HepG2 (cell line): ENCODE data around the gene DCTN4. TPM values are rescaled to one million over a fixed set of nuclear protein-coding genes. Genes with fewer than 3 reads are reported as not detected.

ENCODE experiments used
- BCLAF1 ChIP-seq: fragments of 450-650 bp; IDR thresholded peaks from 2 replicates; pipeline ENCODE4 v1.6.1; 2017; ENCODE audit warnings: mild to moderate bottlenecking
- GPBP1L1 ChIP-seq: sonication (generic); formaldehyde crosslinking; IDR thresholded peaks from 2 replicates; pipeline ENCODE4 v1.5.0; 2020; ENCODE audit warnings: mild to moderate bottlenecking, missing genetic modification reagents
- HDAC6 ChIP-seq: fragments of 200-600 bp; sonication (generic); IDR thresholded peaks from 2 replicates; pipeline ENCODE4 v1.7.0; 2017; ENCODE audit warnings: mild to moderate bottlenecking, antibody characterized with exemption, low read length, low read depth
- HMGXB3 ChIP-seq: sonication (generic); formaldehyde crosslinking; IDR thresholded peaks from 2 replicates; pipeline ENCODE4 v1.4.0; 2020; ENCODE audit warnings: missing genetic modification reagents, borderline replicate concordance
- MYC ChIP-seq: sonication (generic); formaldehyde crosslinking; IDR thresholded peaks from 2 replicates; pipeline ENCODE4 v1.9.0; 2021; ENCODE audit warnings: missing genetic modification reagents, borderline replicate concordance
- NFE2L1 ChIP-seq: sonication (generic); formaldehyde crosslinking; IDR thresholded peaks from 2 replicates; pipeline ENCODE4 v1.4.0; 2020; ENCODE audit warnings: missing genetic modification reagents, mild to moderate bottlenecking, borderline replicate concordance
- SMAD9 ChIP-seq: sonication (generic); formaldehyde crosslinking; IDR thresholded peaks from 2 replicates; pipeline ENCODE4 v1.5.1; 2020; ENCODE audit warnings: mild to moderate bottlenecking, missing genetic modification reagents
- SNAPC4 ChIP-seq: sonication (generic); formaldehyde crosslinking; IDR thresholded peaks from 2 replicates; pipeline ENCODE4 v1.4.0; 2020; ENCODE audit warnings: mild to moderate bottlenecking, missing genetic modification reagents
- TOPORS ChIP-seq: sonication (generic); formaldehyde crosslinking; IDR thresholded peaks from 2 replicates; pipeline ENCODE4 v1.8.0; 2023; ENCODE audit warnings: mild to moderate bottlenecking, missing genetic modification reagents
- ZFY ChIP-seq: sonication (generic); formaldehyde crosslinking; IDR thresholded peaks from 2 replicates; pipeline ENCODE4 v1.4.0; 2020; ENCODE audit warnings: missing genetic modification reagents
- ZNF367 ChIP-seq: sonication (generic); formaldehyde crosslinking; IDR thresholded peaks from 2 replicates; pipeline ENCODE4 v1.4.0; 2020; ENCODE audit warnings: missing genetic modification reagents, borderline replicate concordance
- ZNF562 ChIP-seq: sonication (generic); formaldehyde crosslinking; IDR thresholded peaks from 2 replicates; pipeline ENCODE4 v1.8.0; 2022; ENCODE audit warnings: missing genetic modification reagents, borderline replicate concordance
- ZNF569 ChIP-seq: sonication (generic); formaldehyde crosslinking; IDR thresholded peaks from 2 replicates; pipeline ENCODE4 v1.5.0; 2020; ENCODE audit warnings: mild to moderate bottlenecking, missing genetic modification reagents, moderate library complexity, borderline replicate concordance
- ZSCAN21 ChIP-seq: sonication (generic); formaldehyde crosslinking; IDR thresholded peaks from 2 replicates; pipeline ENCODE4 v1.8.0; 2022; ENCODE audit warnings: mild to moderate bottlenecking, missing genetic modification reagents, moderate library complexity, borderline replicate concordance
- polyA plus RNA-seq, 8 experiments: library from polyadenylated mRNA; depleted of rRNA in 3 of 8; stranded (reverse) in 7 of 8; unstranded in 1 of 8; fragments of >200 nt; fragmentation: Illumina TruSeq in 4 of 8; extraction: Trizol in 4 of 8; gene quantifications; 2 replicates each; pipeline versions ENCODE4 v1.2.1 to v1.2.3, GENCODE V29; 2011 to 2016; ENCODE audit warnings: low read depth in 4 of 8, missing spikeins in 1 of 8, mixed read lengths in 1 of 8; ENCODE audit not compliant: insufficient read depth in 1 of 8
- total RNA-seq, 5 experiments: library from RNA; depleted of rRNA; stranded (reverse); fragments of >200 nt; fragmentation: Illumina TruSeq; extraction: Trizol; gene quantifications; 2 replicates each; pipeline ENCODE4 v1.2.3, GENCODE V29; 2016; ENCODE audit warnings: low read depth in 1 of 5

The DCTN4 gene
- total and polyA plus RNA-seq, 2 of the 13 experiments (the other 11 are each of a cell fraction or from before 2014, with no cell fraction given): 24.1 to 26.9 TPM

GRCh38 chr5:150781706-150782614, 23.1 kb upstream of the DCTN4 start (continued):
- TF ChIP-seq SNAPC4 (CRISPR knock-in tag) (no peak), HDAC6 (no peak), BCLAF1 (no peak), GPBP1L1 (CRISPR knock-in tag) (no peak), HMGXB3 (CRISPR knock-in tag) (peak; percentile 77; the same call in 1 of the 2 replicates), ZFY (CRISPR knock-in tag) (no peak), MYC (CRISPR knock-in tag) (peak; percentile 46; the same call in 1 of the 2 replicates), ZNF562 (no peak), ZSCAN21 (CRISPR knock-in tag) (peak; percentile 69), ZNF569 (CRISPR knock-in tag) (no peak), NFE2L1 (CRISPR knock-in tag) (no peak), TOPORS (CRISPR knock-in tag) (peak; percentile 66; the same call in 1 of the 2 replicates), SMAD9 (CRISPR knock-in tag) (no peak), ZNF367 (CRISPR knock-in tag) (no peak)
